ENCODE data around the gene AHNAK2.

DNA sequence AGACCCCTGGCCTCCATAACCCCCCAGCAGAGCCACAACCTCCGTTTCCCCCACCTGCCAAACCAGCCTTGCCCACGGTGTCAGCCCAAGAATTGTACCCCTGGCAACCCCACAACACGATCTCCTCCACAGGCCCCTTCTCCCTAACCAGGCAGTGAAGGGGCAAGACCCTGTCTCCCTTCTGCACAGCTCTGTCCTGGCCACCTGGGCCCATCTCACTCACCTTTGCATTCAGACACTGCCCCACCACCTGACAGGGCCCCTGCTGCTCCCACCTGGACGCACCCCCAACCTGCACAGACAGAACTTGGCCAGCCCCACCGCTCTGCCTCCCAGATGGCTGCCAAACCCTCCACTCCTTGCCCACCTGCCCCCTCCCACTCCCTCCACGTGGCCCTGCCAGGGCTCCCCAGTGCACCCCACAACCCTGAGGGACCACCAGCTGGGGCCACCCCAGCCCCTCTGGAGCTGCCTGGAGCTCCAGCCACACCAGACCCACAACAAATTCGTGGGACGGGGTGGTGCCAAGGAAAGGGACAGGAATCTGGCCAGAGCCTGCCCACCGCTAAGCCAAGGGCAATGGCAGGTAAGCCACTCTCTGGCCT is 11.8 kb downstream of the AHNAK2 start:
- TF ChIP-seq, protein P1, sequence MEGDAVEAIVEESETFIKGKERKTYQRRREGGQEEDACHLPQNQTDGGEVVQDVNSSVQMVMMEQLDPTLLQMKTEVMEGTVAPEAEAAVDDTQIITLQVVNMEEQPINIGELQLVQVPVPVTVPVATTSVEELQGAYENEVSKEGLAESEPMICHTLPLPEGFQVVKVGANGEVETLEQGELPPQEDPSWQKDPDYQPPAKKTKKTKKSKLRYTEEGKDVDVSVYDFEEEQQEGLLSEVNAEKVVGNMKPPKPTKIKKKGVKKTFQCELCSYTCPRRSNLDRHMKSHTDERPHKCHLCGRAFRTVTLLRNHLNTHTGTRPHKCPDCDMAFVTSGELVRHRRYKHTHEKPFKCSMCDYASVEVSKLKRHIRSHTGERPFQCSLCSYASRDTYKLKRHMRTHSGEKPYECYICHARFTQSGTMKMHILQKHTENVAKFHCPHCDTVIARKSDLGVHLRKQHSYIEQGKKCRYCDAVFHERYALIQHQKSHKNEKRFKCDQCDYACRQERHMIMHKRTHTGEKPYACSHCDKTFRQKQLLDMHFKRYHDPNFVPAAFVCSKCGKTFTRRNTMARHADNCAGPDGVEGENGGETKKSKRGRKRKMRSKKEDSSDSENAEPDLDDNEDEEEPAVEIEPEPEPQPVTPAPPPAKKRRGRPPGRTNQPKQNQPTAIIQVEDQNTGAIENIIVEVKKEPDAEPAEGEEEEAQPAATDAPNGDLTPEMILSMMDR (conservative IDR thresholded peaks at IDR 0.05 in 1 of 2, IDR thresholded peaks at IDR 0.05 in 1 of 2; ENCODE audit: low read depth in 1 of 2, low read length in 2 of 2), result no peak
- TF ChIP-seq EZH2 (IDR thresholded peaks at IDR 0.05; ENCODE audit: low read length, missing control alignments), result no peak

Data from fibroblast of lung (primary cell).